H1 (cell line): ENCODE results near the gene BLOC1S3. TPM values are rescaled to one million over a fixed set of nuclear protein-coding genes. Genes with fewer than 3 reads are reported as not detected.

Experiments
- CTCF ChIA-PET: fragments of 300-600 bp; sonication (Branson Sonifier 250); formaldehyde crosslinking; loops from one replicate; lab custom pipeline; 2021; ENCODE audit not compliant: partially characterized antibody; lab: Charles Lee
- POLR2A ChIA-PET: fragments of 300-600 bp; sonication (Branson Sonifier 250); formaldehyde crosslinking; loops from one replicate; lab custom pipeline; 2021; ENCODE audit warnings: inconsistent platforms; ENCODE audit not compliant: partially characterized antibody; lab: Charles Lee
- DNase-seq, 2 experiments: peaks; one replicate each; pipeline versions ENCODE4 v3.0.0 to v3.0.0-alpha.2; 2010 to 2022; ENCODE audit warnings: low spot score in 2 of 2, low read depth in 1 of 2, mixed read lengths in 1 of 2
- FAIRE-seq: peaks from 2 replicates; lab custom pipeline; 2011; peaks lifted over from hg19 to GRCh38; lab: Jason Lieb, UNC
- H2AFZ ChIP-seq: 2 replicates; pipeline ENCODE4 v1.8.1; 2012; ENCODE audit warnings: low read length, inconsistent platforms
- H2AK5ac ChIP-seq: 2 replicates; pipeline ENCODE4 v1.6.1; 2013; ENCODE audit warnings: low read depth, low read length
- H2BK120ac ChIP-seq: replicated peaks from 2 replicates; pipeline ENCODE3; 2013; ENCODE audit warnings: low read depth, low read length, inconsistent platforms
- H2BK12ac ChIP-seq: 2 replicates; pipeline ENCODE4 v1.6.1; 2013; ENCODE audit warnings: low read depth, low read length
- H2BK15ac ChIP-seq: 2 replicates; pipeline ENCODE4 v1.6.1; 2013; ENCODE audit warnings: low read length
- H2BK20ac ChIP-seq: 2 replicates; pipeline ENCODE4 v1.6.1; 2013; ENCODE audit warnings: low read length
- H2BK5ac ChIP-seq: 2 replicates; pipeline ENCODE4 v1.6.1; 2013; ENCODE audit warnings: low read depth, low read length
- H3K14ac ChIP-seq: 2 replicates; pipeline ENCODE4 v1.6.1; 2013; ENCODE audit warnings: inconsistent platforms; ENCODE audit not compliant: insufficient read length
- H3K18ac ChIP-seq: 2 replicates; pipeline ENCODE4 v1.6.1; 2013; ENCODE audit warnings: low read length; ENCODE audit errors: extremely low read depth
- H3K23ac ChIP-seq: 2 replicates; pipeline ENCODE4 v1.6.1; 2013; ENCODE audit warnings: inconsistent platforms; ENCODE audit not compliant: insufficient read length
- H3K23me2 ChIP-seq: 2 replicates; pipeline ENCODE4 v1.6.1; 2013; ENCODE audit warnings: low read depth, low read length
- H3K27ac ChIP-seq: 2 replicates; pipeline ENCODE4 v1.6.1; 2011; ENCODE audit warnings: low read depth, low read length, inconsistent platforms
- H3K27me3 ChIP-seq, 4 experiments: replicated peaks in 1 of 4; 1 replicate in 1 of 4; 2 replicates in 3 of 4; pipeline versions ENCODE4 v1.6.1 to v1.8.1; 2011 to 2013; ENCODE audit warnings: low read length in 3 of 4, mild to moderate bottlenecking in 3 of 4, inconsistent platforms in 2 of 4, mixed read lengths in 2 of 4, moderate library complexity in 1 of 4; ENCODE audit not compliant: control insufficient read depth in 3 of 4, insufficient read depth in 3 of 4; ENCODE audit errors: extremely low read depth in 1 of 4
- H3K36me3 ChIP-seq, 4 experiments: 2 replicates each; pipeline versions ENCODE4 v1.6.1 to v1.8.1; 2011 to 2013; ENCODE audit warnings: mild to moderate bottlenecking in 4 of 4, low read length in 3 of 4, moderate library complexity in 2 of 4, control low read depth in 1 of 4, inconsistent platforms in 1 of 4; ENCODE audit not compliant: insufficient read depth in 4 of 4, control insufficient read depth in 2 of 4
- H3K4ac ChIP-seq: replicated peaks from 2 replicates; pipeline ENCODE3; 2013; ENCODE audit warnings: low read length, low read depth, mixed read lengths, inconsistent platforms; ENCODE audit not compliant: insufficient read length
- H3K4me1 ChIP-seq, 4 experiments: replicated peaks in 1 of 4; 1 replicate in 1 of 4; 2 replicates in 3 of 4; pipeline versions ENCODE4 v1.6.1 to v1.8.1; 2011 to 2013; ENCODE audit warnings: low read length in 3 of 4, inconsistent platforms in 2 of 4, mixed read lengths in 1 of 4; ENCODE audit not compliant: insufficient read depth in 4 of 4, control insufficient read depth in 3 of 4
- H3K4me2 ChIP-seq, 2 experiments: 2 replicates each; pipeline versions ENCODE4 v1.6.1 to v1.8.1; 2011 to 2013; ENCODE audit warnings: low read depth in 2 of 2, low read length in 2 of 2, control low read depth in 1 of 2, inconsistent platforms in 1 of 2, mild to moderate bottlenecking in 1 of 2; ENCODE audit not compliant: insufficient read depth in 1 of 2
- H3K4me3 ChIP-seq, 4 experiments: fragments of 200-600, 300-600 bp in 1 of 4; sonication (generic), shearing (Covaris generic), sonication (Bioruptor Twin) in 1 of 4; 2 replicates each; pipeline versions ENCODE4 v1.5.1 to v1.8.1; 2011 to 2016; ENCODE audit warnings: low read length in 4 of 4, low read depth in 3 of 4, control low read depth in 2 of 4, inconsistent platforms in 2 of 4, mild to moderate bottlenecking in 2 of 4, mixed read lengths in 1 of 4, moderate library complexity in 1 of 4; ENCODE audit not compliant: insufficient read depth in 2 of 4; ENCODE audit errors: extremely low read depth in 1 of 4
- H3K56ac ChIP-seq: replicated peaks from 2 replicates; pipeline ENCODE3; 2013; ENCODE audit warnings: low read depth, mild to moderate bottlenecking, mixed read lengths, low read length, inconsistent platforms; ENCODE audit not compliant: insufficient read length
- H3K79me1 ChIP-seq: 2 replicates; pipeline ENCODE4 v1.6.1; 2013; ENCODE audit warnings: low read depth, low read length, control low read depth
- H3K79me2 ChIP-seq, 2 experiments: 2 replicates each; pipeline versions ENCODE4 v1.6.1 to v1.8.1; 2012 to 2013; ENCODE audit warnings: low read length in 2 of 2, mild to moderate bottlenecking in 2 of 2, inconsistent platforms in 1 of 2; ENCODE audit not compliant: insufficient read depth in 2 of 2, control insufficient read depth in 1 of 2
- H3K9ac ChIP-seq, 4 experiments: replicated peaks in 1 of 4; 1 replicate in 1 of 4; 2 replicates in 3 of 4; pipeline versions ENCODE4 v1.6.1 to v1.8.1; 2011 to 2013; ENCODE audit warnings: low read depth in 3 of 4, low read length in 3 of 4, control low read depth in 2 of 4, mild to moderate bottlenecking in 2 of 4, moderate library complexity in 2 of 4, inconsistent platforms in 1 of 4; ENCODE audit errors: extremely low read depth in 1 of 4
- H3K9me3 ChIP-seq, 2 experiments: 2 replicates each; pipeline versions ENCODE4 v1.6.1 to v1.8.1; 2012 to 2013; ENCODE audit warnings: mild to moderate bottlenecking in 2 of 2, moderate library complexity in 2 of 2, control low read depth in 1 of 2, inconsistent platforms in 1 of 2, low read depth in 1 of 2, low read length in 1 of 2, mixed read lengths in 1 of 2; ENCODE audit not compliant: insufficient read depth in 2 of 2
- H4K20me1 ChIP-seq, 2 experiments: replicated peaks in 1 of 2; 2 replicates each; pipeline versions ENCODE3 to v1.8.1; 2011 to 2013; ENCODE audit warnings: inconsistent platforms in 2 of 2, low read length in 2 of 2, mild to moderate bottlenecking in 1 of 2; ENCODE audit not compliant: insufficient read depth in 2 of 2, control insufficient read depth in 1 of 2
- H4K5ac ChIP-seq: 2 replicates; pipeline ENCODE4 v1.6.1; 2013; ENCODE audit warnings: low read length, low read depth, mixed read lengths, inconsistent platforms; ENCODE audit not compliant: insufficient read length
- H4K8ac ChIP-seq: 2 replicates; pipeline ENCODE4 v1.8.0; 2013; ENCODE audit warnings: mild to moderate bottlenecking, moderate library complexity, low read length, inconsistent platforms; ENCODE audit not compliant: insufficient read depth; ENCODE audit errors: extremely low read depth
- H4K91ac ChIP-seq: replicated peaks from 2 replicates; pipeline ENCODE3; 2013; ENCODE audit warnings: low read length, mixed read lengths, inconsistent platforms; ENCODE audit not compliant: insufficient read length
- ASH2L ChIP-seq: fragments of 200-600, 300-600 bp; sonication (generic); IDR thresholded peaks from one replicate; pipeline ENCODE4 v1.7.1; 2017; ENCODE audit warnings: low read length
- CTCF ChIP-seq, 3 experiments: IDR thresholded peaks; 1 replicate in 2 of 3; 2 replicates in 1 of 3; pipeline versions ENCODE4 v1.5.1 to v1.6.1; 2011; ENCODE audit warnings: low read length in 3 of 3, mild to moderate bottlenecking in 3 of 3, inconsistent platforms in 2 of 3, low read depth in 1 of 3, moderate library complexity in 1 of 3; ENCODE audit not compliant: insufficient read depth in 1 of 3; ENCODE audit errors: control extremely low read depth in 1 of 3
- KDM5A ChIP-seq: fragments of 200-600 bp; IDR thresholded peaks from 2 replicates; pipeline ENCODE4 v1.7.1; 2012; ENCODE audit warnings: mild to moderate bottlenecking, low read length, inconsistent platforms, mixed read lengths
- RAD21 ChIP-seq, 2 experiments: IDR thresholded peaks in 1 of 2; conservative IDR thresholded peaks in 1 of 2; 2 replicates each; pipeline ENCODE4 v1.6.1; 2011; ENCODE audit warnings: low read depth in 2 of 2, low read length in 2 of 2, improper control_type of control experiment in 1 of 2, inconsistent platforms in 1 of 2, mild to moderate bottlenecking in 1 of 2, moderate library complexity in 1 of 2
- RBBP5 ChIP-seq: IDR thresholded peaks from 2 replicates; pipeline ENCODE4 v1.7.1; 2012; ENCODE audit warnings: low read depth, mild to moderate bottlenecking, inconsistent platforms, low read length, moderate library complexity, borderline replicate concordance
- RXRA ChIP-seq: IDR thresholded peaks from 2 replicates; pipeline ENCODE4 v1.6.1; 2011; ENCODE audit warnings: low read depth, mild to moderate bottlenecking, low read length, moderate library complexity; ENCODE audit not compliant: insufficient read depth
- TAF1 ChIP-seq: IDR thresholded peaks from 2 replicates; pipeline ENCODE4 v1.6.1; 2011; ENCODE audit warnings: mild to moderate bottlenecking, low read depth, low read length
- ZNF274 ChIP-seq: IDR thresholded peaks from 2 replicates; pipeline ENCODE4 v1.7.0; 2012; ENCODE audit warnings: low read length, borderline replicate concordance; ENCODE audit errors: extremely low read depth
- WGBS, 2 experiments: shearing (Covaris generic) in 1 of 2; methylation state at CpG; one replicate each; pipeline versions ENCODE4 v1.1.6 to v1.1.7; 2013 to 2015; ENCODE audit warnings: low lambda C conversion rate in 2 of 2, mixed read lengths in 2 of 2, inconsistent platforms in 1 of 2, low coverage in 1 of 2, missing lambda C conversion rate in 1 of 2; ENCODE audit not compliant: insufficient replicate concordance in 2 of 2, insufficient coverage in 1 of 2, insufficient read length in 1 of 2; ENCODE audit errors: extremely low coverage in 1 of 2, missing lambda C conversion rate in 1 of 2; 5-methylcytosine and 5-hydroxymethylcytosine counted together
- polyA plus RNA-seq, 7 experiments: library from polyadenylated mRNA; depleted of rRNA in 3 of 7; stranded (reverse) in 5 of 7; unstranded in 2 of 7; fragments of >200 nt in 5 of 7; fragments of 200-250 nt in 2 of 7; gene quantifications; 1 replicate in 5 of 7; 2 replicates in 1 of 7; 4 replicates in 1 of 7; pipeline versions ENCODE4 v1.2.1 to v1.2.3, GENCODE V29; 2011 to 2013; ENCODE audit warnings: missing spikeins in 2 of 7, mixed read lengths in 2 of 7
- total RNA-seq: library from RNA; stranded (reverse); fragmentation: NEBNext Ultra II Directional; extraction: Animal tissue kit (Norgen Biotek cat#: 25700); gene quantifications from 2 replicates; pipeline ENCODE4 v1.2.1, GENCODE V29; 2021

The BLOC1S3 gene
- total and polyA plus RNA-seq, 2 of the 8 experiments (the other 6 are each of a cell fraction or from before 2014, with no cell fraction given) = 6.0 to 6.1 TPM

GRCh38 chr19:45139286-45140143 is 39.1 kb upstream of the BLOC1S3 start:
- Histone ChIP-seq H3K4me3 (no peak overlapping the region), H3K4ac (peak overlapping the region; percentile 69), H3K23me2 (no peaks in the 10 kb centered on the region), H2BK15ac (no peak overlapping the region), H2AK5ac (no peak overlapping the region), H3K23ac (no peak overlapping the region), H4K20me1 (peaks cover 3 to 11% of the 10 kb centered on the region in 2 experiments), H2BK120ac (no peak overlapping the region), H3K9me3 (no peaks in the 10 kb centered on the region), H3K36me3 (peaks cover 2 to 8% (median 7%) of the 10 kb centered on the region in 4 experiments; a peak in 4 of 8 replicates), H3K9ac (no peak overlapping the region; a peak in 1 of 7 replicates), H3K27ac (0 out of 2 replicates have a peak overlapping the region, but pooled peaks have one; percentile 38), H3K56ac (no peak overlapping the region), H3K79me2 (peaks cover 0 to 19% of the 10 kb centered on the region in 2 experiments; a peak in 1 of 4 replicates), H3K14ac (no peak overlapping the region), H3K4me1 (peaks cover 0 to 18% (median 8%) of the 10 kb centered on the region in 4 experiments; a peak in 5 of 7 replicates), H4K5ac (peak overlapping the region; percentile 26), H2BK20ac (no peak overlapping the region), H3K4me2 (no peak overlapping the region), H2BK12ac (no peak overlapping the region), H3K27me3 (no peaks in the 10 kb centered on the region), H2AFZ (no peak overlapping the region), H2BK5ac (peak overlapping the region; percentile 44; the same call in 1 of the 2 replicates), H3K18ac (no peak overlapping the region), H4K91ac (no peak overlapping the region), H4K8ac (peak overlapping the region; percentile 19), H3K79me1 (peaks cover 12% of the 10 kb centered on the region)
- no peak for DNase-seq
- ChIA-PET CTCF (interaction anchor here (0.5 to 2.8 kb wide), 6 partner anchors 10 to 50 kb away, joined by 3 to 5 read pairs (median 3); no protein-coding TSS in a partner anchor), POLR2A (interaction anchor here (1.9 kb wide), 1 partner anchor 8 kb away, joined by 4 read pairs; no protein-coding TSS in a partner anchor)
- WGBS, 2 experiments = 93% methylated on average over 22 of the region's 24 CpGs; no CpG with 5 or more reads in 1 of the 2 experiments
- FAIRE-seq = no peak
- TF ChIP-seq TAF1 (no peak), RAD21 (IDR thresholded peaks at IDR 0.05 in 1 of 2, conservative IDR thresholded peaks at IDR 0.05 in 1 of 2; ENCODE audit: low read depth in 2 of 2, low read length in 2 of 2) (no peak), CTCF (IDR thresholded peaks at IDR 0.05; ENCODE audit: control extremely low read depth in 1 of 3, insufficient read depth in 1 of 3, low read depth in 1 of 3, low read length in 3 of 3) (no peak), KDM5A (no peak), ASH2L (no peak), ZNF274 (no peak), RBBP5 (no peak), RXRA (no peak)
